G401 (cell line): ENCODE data around the gene SART3. TPM values are rescaled to one million over a fixed set of nuclear protein-coding genes. Genes with fewer than 3 reads are reported as not detected.
"Not testable (repeated sequence)": the region's sequence is repeated elsewhere in the genome, so short reads cannot be mapped to it uniquely, and the experiment has no call there.

Source experiments
- DNase-seq: peaks from one replicate; pipeline ENCODE4 v3.0.0-alpha.2; 2015; ENCODE audit warnings: low spot score
- in situ Hi-C: cut with HindIII; loops from 2 replicates; pipeline ENCODE4 v1.10.0; 2016; ENCODE audit warnings: low sequenced_read_pairs, mixed read lengths
- total RNA-seq: library from RNA; depleted of rRNA; stranded (reverse); fragments of >200 nt; shearing (Covaris generic); gene quantifications from 2 replicates; pipeline ENCODE4 v1.2.3, GENCODE V29; 2014

The SART3 gene
- total RNA-seq, 1 experiment from 2014 or later = 61.3 TPM

DNA sequence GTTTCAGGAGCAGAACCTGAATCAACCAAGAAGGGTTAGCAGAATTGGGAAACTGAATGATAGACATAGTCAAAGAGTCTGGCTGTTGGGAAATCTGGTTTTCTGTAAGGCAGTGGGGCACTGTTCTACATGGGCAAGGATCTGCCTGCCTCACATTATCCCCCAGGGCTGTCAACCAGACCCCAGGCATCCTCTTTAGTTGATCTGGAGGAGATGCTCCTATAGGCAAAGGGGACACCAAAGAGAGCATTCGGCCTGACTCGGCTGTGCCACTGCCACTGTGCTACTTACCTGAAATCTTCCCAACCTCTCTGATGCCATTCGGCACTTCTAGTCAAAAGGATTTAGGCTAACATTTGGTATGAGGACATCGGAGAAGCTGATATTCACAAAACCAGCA is 5.5 kb upstream of the SART3 start:
- in situ Hi-C loops = no loop called here
- no peak for DNase-seq

DNA sequence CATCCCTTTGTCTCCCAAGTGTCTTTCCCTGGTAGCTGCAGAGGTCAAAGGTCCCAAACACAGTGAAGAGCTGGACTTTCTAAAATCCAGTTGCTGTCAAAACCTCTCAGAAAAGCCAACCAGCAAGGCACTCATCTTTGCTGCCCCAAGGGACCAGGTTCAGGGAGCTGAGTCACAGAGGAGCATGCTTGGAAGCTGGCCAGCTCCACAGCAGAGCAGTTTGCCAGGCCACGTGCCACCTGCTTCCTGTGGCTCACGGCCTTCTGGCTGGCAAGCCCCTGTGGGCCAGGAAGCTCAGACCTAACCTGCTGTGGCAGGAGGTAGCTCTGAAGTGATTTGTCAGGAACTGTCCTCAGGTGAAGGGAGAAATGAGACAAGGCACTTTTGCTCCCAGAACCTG is 5.0 kb upstream of the SART3 start:
- in situ Hi-C loops = no loop called here
- DNase-seq = peak; percentile 47

DNA sequence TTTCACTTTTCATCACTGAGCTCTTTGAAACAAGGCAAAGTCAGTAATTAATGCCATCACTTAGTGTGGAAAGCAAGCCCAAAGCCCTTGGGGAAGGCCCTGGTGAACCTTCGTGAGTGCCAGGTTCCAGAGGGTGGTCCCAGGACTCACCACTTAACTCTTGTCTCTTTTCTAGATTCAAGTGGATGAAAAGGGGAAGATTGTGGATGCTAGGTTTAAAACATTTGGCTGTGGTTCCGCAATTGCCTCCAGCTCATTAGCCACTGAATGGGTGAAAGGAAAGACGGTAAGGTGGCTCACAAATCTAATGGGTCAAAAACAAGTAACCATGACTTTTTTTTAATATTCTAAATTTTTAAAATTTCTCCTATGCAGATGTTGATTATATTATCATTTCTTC is 4.2 kb upstream of the SART3 start:
- in situ Hi-C loops = no loop called here
- no peak for DNase-seq

DNA sequence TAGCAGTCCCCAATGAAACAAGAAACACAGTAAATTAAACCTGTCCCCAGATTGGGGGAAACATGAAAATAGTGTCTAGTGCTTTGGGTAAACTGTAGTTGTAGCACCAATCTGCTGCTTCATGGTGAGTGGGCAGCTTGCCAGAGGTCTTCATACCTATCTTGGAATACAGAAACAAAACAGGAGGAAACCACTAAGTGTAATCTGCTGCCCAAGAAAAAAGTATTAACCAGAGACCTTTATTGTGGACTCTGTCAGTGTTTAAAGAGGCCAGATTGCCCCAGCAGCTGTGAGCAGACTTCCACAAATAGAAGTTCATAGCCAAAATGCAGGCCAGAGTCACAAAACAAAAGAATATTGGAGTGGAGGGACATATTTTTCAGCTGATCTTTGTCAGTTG is 3.8 kb upstream of the SART3 start:
- in situ Hi-C loops = no loop called here
- no peak for DNase-seq

DNA sequence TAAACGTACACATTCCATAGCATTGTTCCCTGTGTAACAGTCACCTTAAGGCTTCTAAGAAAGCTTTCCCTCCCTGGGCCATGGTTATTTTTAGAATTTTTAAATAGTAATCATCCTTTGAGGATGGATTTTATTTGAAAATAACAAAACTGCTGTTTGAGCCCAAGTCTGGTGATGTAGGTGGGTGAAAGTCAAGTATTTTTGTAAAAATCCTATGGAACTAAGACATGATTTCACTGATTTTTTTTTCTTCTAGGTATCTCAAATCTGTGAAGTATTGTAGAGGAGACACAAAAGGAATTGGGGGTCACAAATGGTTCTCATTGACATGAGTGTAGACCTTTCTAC is 2.8 kb upstream of the SART3 start:
- in situ Hi-C loops = no loop called here
- no peak for DNase-seq

DNA sequence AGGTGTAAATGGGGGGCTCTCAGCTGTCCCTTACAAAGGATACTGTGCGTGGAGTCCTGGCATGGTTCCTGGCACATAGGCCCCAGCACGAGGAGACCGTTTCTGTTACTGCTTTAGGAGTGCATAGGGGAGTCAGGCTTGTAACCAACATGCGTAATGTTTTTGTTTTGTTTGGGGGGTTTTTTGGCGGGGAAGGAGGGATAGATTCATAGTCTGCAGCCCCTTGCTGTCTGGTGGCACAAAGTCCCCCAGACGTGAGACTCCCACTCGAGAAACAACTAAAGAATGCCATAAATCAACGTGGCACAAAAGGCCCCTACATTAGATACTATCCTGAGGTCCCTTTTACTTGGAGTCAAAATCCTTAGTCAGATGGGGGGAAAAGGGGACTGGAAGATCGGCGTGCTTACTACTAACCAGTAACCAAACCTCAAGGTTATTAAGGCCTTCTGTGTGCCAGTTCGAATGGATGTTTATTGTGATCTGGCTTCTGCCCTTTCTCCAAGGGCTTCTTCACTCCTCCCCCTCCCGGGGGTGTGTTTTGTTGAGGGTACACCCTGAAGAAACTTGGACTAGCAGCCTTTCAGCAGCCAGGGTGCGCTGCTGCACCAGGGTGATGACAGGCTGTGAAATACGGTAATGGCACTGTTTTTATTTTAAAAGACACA is 2.3 kb upstream of the SART3 start:
- DNase-seq = peak; percentile 82
- in situ Hi-C loops = no loop called here

DNA sequence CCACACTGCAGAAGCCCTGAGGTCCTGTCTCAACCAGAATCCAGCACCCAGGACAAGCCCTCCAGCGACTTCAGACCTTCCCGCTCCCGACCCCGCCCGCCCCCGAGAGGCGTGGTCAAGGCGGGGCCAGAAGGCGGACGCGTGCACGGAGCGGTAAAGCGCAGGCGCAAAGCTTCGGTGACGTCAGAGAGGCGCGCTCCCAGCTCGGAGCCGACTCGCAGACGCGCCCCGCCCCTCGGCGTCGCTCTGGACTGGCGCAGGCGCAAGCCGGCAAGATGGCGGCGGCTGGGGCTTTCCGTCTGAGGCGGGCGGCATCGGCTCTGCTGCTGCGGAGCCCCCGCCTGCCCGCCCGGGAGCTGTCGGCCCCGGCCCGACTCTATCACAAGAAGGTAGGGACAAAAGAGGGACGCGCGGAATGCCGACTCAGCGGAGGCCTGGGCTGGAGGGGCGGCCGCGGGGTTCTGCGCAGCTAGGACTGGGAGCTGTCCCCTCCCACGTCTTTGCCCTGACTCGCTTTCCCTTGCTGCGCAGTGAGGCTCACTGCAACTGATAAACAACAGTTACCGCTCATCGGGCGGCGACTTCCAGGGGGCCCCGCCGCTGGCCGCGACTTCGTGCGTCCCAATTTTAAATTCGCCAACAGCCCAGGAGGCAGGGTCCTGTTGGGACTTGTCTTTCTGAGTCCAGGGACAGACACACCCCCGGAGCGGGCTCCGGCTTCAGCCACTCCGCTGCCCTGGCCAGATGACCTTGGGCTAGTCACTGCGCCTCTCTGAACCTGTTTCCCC is 1.6 kb upstream of the SART3 start, which contains the start of gene ISCU:
Gene ISCU (plus strand): TSS at position 249 of the 788 bp plus-strand sequence. CDS start 27 bp downstream, at position 276.
- in situ Hi-C loops = no loop called here
- peak; percentile 98 for DNase-seq

DNA sequence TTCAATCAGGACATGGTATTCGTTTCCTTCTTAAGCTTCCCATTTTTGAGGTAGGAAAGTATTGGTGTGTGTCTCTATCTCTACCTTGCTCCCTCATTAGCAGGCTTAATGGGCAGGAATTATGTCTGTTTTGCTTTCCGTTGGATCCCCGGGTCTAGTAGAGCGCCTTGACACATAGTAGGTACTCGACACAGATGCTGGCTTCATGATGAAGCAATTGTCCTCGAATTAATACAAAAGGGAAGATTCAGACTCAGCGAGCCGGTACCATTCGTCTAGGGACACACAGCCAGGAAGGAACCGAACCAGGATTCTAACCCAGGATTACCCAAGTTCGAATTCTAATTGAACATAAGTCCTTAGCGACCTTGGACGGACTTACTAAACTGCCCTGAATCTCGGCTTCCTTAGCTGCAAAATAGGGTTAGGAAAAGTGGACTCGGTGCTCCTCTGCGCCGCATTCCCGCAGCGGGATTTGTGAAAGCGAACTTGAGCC is 927 bp upstream of the SART3 start:
- DNase-seq = no peak
- in situ Hi-C loops = no loop called here

DNA sequence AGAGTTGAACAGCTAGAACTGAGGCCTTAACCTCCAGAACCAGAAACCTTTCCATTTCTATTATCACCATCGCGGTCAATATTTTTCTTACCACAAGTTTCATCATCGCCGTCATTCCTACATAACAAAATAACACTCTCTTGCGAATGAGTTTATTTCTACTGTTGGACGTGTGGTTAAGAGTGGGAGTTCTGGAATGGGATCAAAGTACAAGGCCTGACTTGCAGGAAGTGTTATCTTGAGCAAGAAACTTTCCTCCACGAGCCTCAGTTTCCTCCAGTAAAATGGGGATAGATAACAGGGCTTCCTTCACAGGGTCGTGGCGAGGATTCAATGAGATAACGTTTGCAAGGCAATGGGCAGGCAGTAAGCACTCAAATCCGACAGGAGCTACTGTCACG is 652 bp downstream of the SART3 start:
- no peak for DNase-seq
- in situ Hi-C loops = no loop called here

DNA sequence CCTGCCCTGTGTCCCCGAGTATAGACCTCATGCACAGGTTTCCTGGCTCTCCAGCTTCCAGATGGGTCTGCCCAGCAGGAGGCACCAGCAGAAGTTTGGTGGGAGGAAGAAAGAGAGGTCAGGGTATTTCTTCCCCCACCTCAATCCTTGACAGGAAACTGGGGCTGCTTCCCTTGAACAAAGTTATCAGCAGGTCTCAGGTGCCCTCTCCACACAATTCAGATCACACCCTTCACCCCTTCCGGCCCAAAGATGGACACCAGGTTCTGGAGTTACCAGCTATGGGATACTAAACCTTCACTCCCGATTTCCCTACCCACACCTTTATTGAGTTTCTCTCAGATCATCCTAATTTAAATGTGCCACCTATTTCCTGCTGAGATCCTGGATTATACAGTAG is 1.2 kb downstream of the SART3 start:
- no peak for DNase-seq
- in situ Hi-C loops = no loop called here

DNA sequence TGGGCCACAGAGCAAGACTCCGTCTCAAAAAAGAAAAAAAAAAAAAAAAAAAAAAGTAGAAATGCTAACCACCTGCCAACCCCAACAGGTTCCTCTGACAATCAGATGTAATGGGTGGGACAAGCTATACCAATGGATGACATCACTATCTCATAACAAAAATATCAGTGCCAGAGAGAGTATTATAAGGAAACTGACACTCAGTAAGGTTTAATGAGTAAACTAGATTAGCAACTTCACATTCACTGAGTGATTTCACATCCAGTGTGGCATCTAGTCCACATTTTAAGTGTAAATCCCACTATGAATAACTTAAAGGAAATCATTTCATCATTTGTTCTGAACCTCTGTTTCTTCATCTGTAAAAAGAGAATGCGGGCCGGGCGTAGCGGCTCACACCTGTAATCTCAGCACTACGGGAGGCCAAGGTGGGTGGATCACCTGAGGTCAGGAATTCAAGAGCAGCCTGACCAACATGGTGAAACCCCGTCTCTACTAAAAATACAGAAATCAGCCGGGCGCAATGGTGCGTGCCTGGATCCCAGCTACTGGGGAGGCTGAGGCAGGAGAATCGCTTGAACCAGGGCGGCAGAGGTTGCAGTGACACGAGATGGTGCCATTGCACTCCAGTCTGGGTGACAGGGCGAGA is 1.8 kb downstream of the SART3 start:
- no peak for DNase-seq
- in situ Hi-C loops = no loop called here

DNA sequence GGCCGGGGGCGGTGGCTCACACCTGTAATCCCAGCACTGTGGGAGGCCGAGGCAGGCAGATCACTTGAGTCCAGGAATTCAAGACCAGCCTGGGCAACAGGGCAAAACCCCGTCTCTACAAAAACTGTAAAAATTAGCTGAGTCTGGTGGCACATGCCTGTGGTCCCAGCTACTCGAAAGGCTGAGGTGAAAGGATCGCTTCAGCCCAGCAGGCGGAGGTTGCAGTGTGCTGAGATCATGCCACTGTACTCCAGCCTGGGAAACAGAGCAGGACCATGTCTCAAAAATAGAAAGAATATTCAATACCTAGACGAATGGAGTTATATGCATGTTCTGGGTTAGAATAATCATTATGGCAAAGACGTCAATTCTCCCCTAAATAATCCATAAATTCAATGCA is 5.6 kb downstream of the SART3 start:
- in situ Hi-C loops, DNase-seq: not testable (repeated sequence)

DNA sequence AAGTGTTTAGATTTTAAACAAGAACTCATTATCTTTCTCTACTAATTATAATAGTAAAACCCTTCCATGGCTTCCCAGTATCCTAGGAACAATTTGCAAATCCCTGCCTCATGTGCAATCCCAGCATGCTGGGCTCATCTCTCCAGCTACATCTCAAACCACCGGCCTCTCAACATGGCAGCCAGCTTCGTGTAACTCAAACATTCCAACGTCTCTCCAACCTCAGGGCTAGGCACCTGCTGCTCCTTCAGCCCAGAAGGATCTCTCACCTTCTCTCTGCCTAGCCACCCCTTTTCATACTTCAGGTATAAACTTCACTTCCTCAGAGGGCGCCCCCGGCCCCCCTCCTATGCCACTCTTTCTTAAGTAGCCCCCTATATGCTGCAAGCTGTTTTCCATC is 7.2 kb downstream of the SART3 start:
- in situ Hi-C loops = no loop called here
- DNase-seq = no peak

DNA sequence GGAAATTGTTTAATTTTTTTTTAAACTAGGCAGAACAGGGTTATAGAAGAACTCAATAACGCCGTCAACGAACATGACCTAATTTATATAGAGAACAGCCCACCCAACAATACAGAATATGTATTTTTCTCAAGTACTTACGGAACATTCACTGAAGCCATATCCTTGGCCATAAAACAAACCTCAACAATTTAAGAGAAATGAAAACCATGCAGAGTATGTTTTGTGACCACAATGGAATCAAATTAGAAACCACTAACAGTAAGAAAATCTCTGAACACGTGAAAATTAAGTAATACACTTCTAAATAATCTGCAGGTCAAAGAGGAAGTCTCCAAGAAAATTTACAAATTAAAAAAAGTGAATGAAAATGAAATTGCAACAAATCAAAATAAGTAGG is 9.4 kb downstream of the SART3 start:
- no peak for DNase-seq
- in situ Hi-C loops = no loop called here

DNA sequence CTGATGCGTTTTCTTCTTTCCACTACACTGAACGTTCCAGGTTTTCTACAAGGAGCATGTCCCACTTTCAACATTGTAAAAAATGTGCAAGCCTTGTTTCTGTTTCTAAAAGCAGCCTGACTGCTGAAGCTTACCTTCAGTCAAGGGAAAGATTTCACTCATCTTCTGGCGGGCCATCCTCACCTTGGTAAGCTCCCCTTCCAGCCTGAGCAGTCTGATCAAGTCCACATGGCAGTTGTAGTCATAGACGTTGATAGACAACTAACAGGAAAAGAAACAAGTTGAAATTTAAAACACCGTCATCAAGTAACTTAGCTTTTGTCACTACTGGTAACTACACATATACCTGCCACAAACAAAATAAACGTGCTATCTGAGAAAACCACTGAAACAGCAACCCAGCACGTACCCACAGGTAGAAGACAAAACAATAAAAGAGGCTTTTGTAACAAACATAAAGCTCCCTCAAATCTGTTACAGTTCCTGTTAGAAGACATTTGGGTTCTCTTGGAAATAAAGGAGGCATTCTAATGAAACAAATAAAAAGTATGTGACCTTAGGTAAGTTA is 11.9 kb downstream of the SART3 start:
- in situ Hi-C loops = no loop called here
- no peak for DNase-seq

DNA sequence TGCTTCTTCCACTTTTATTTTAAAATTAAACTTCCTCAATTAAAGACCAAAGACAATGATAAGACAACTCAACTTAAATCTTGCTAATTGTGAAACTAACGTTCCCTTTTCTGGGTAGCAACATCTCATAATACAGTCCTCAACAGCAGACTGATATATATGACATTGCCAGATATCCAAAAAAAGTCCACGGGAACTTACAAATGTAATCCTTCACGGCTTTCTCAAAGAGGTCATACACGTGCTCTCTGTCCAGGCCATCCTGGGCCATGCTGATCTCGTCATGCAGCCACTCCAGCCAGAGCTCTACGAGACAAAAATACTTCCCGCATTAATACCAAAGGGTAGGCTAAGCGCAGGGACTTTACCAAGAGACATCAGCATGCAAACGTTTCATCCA is 13.3 kb downstream of the SART3 start:
- DNase-seq = no peak
- in situ Hi-C loops = no loop called here

DNA sequence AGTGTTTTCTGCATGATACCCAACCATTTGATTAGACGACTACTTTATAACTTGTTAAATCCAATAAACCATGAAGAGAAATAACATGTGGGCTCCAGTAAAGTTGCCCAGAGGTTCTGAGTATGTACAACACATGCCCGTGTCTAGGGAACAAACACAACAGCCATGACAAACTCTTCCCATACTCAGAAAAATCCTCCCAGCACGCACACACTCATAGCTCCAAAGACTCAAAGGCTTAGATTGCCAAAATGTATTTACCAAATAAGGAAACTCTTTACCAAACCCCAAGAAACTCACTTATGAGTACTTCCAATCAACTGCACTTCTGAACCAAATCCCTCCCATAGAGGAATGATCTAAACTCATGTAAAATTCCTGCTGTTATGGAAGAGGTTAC is 17.3 kb downstream of the SART3 start:
- in situ Hi-C loops = no loop called here
- DNase-seq = no peak

DNA sequence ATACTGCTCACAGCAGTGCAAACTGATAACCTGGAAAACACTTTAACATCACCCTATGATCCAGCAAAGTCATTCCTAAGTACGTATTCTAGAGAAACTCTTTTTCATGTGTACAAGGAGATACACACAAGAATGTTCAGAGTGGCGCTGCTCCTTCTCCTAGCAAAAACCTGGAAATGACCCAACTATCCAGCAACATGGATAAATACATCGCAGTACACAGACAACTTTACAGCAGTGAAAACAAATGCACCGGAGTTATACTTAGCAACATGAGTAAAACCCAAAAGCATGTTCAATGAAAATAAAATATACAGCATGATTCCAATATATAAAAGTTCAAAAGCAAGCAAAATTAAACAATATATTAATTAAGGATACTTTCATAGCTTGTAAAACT is 18.7 kb downstream of the SART3 start:
- DNase-seq = no peak
- in situ Hi-C loops = no loop called here

DNA sequence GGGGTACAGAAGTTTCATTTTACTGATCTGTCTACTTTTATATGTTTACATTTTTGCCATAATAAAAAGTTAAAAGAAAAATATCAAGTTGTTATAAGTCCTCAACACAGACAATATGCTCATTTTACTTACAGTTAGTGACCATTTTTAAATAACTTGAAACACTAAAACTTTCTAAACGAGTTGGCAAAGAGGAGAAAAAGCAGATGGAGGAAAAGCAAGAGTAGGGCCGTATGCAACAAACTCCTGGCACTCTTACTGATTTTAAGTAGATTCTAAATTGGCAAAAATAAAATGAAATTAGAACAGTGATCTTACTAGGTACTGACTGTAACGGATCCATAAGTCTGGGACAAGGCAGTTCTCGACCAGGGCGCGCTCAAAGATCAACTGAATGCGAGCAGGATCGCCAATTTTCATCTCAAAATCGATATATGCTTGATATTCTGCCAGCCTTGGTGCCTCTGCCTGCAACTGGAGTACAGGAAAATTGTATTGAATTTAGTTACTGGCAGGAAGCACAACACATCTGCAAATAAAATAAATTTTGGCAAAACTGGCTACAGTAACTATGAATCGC is 22.3 kb downstream of the SART3 start:
- DNase-seq = no peak
- in situ Hi-C loops = no loop called here

DNA sequence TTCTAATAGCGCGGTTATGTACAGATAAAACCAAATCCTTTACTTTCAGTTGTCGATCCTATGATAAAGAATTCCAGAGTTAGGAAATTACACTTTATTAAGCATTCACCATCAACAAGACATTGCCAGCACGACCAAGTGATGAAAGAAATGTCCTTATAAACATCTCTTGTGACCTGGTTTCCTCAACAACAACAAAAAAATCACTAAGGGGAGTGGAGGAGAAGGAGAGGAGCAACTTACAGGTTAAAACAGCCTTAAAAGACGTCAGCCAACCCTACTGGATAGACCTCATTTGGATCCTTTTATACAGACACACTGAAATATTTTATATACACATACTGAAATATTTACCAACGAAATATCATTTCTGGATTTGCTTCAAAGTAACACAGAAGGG is 22.8 kb downstream of the SART3 start:
- in situ Hi-C loops = no loop called here

More for the DNA sequence above, 22.8 kb downstream of the SART3 start:
- DNase-seq = no peak
